NCI-H748 (cell line): ENCODE results near the gene CCDC43.

Experiments used
- DNase-seq: peaks from one replicate; lab custom pipeline; 2025; ENCODE audit not compliant: unreplicated experiment; lab: John Stamatoyannopoulos, UW

Gene CCDC43

GRCh38 chr17:44627513-44628242, 61.9 kb downstream of the CCDC43 start:
- DNase-seq = no peak
